GM23338 (cell line): ENCODE data around the gene GATAD2A.

ENCODE experiments used
- CREB1 ChIP-seq: fragments of 250-450 bp; sonication (Bioruptor Pico); IDR thresholded peaks from 2 replicates; pipeline ENCODE4 v1.5.0; 2020; ENCODE audit warnings: low read depth, mild to moderate bottlenecking, moderate library complexity
- ETS1 ChIP-seq: IDR thresholded peaks from 2 replicates; pipeline ENCODE4 v1.6.1; 2016; ENCODE audit warnings: antibody characterized with exemption
- EZH2 ChIP-seq: fragments of 200-600 bp; sonication (generic); IDR thresholded peaks from one replicate; pipeline ENCODE4 v1.8.0; 2017; ENCODE audit warnings: antibody characterized with exemption, mild to moderate bottlenecking, low read depth; ENCODE audit not compliant: unreplicated experiment
- EZH2phosphoT487 ChIP-seq: fragments of 200-600 bp; sonication (generic); IDR thresholded peaks from one replicate; pipeline ENCODE4 v1.8.1; 2018; ENCODE audit warnings: antibody characterized with exemption; ENCODE audit not compliant: unreplicated experiment
- JUNB ChIP-seq: IDR thresholded peaks from one replicate; pipeline ENCODE4 v1.6.1; 2016; ENCODE audit warnings: antibody characterized with exemption; ENCODE audit not compliant: unreplicated experiment
- POLR2AphosphoS5 ChIP-seq: IDR thresholded peaks from 2 replicates; pipeline ENCODE4 v1.6.1; 2016; ENCODE audit warnings: antibody characterized with exemption, low read depth
- REST ChIP-seq: IDR thresholded peaks from one replicate; pipeline ENCODE4 v1.6.1; 2018; ENCODE audit warnings: antibody characterized with exemption; ENCODE audit not compliant: unreplicated experiment
- STAT1 ChIP-seq: IDR thresholded peaks from one replicate; pipeline ENCODE4 v1.6.1; 2016; ENCODE audit warnings: antibody characterized with exemption; ENCODE audit not compliant: unreplicated experiment
- TF ChIP-seq, protein P1 (sequence below), 2 experiments: fragments of 200-600 bp in 1 of 2; sonication (generic) in 1 of 2; conservative IDR thresholded peaks; 2 replicates each; pipeline versions ENCODE4 v1.5.1 to v1.6.1; 2016 to 2017; ENCODE audit warnings: antibody characterized with exemption in 2 of 2, low read depth in 2 of 2, mild to moderate bottlenecking in 2 of 2, moderate library complexity in 1 of 2

DNA sequence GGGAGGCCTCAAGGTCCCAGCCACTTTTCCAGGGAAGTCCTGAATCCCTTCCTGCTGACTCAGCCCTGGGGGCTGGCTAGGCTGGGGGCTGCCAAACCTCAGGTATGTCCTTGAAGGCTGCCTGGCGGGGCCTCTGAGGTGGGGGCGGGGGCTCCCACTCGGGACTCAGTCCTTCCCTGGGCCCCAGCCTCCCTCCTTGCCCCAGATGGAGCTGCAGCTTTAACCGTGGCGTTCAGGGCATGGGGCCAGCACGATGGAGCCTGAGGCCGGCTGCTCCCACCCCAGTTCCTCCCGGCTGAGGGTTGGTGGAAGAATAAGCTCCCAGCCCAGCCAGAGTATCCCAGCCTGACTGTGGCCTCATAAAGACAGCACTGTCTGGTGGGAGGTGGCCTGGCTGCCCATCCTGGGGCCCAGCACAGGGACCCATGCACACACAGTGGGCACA, 145.0 kb downstream of the GATAD2A start:
- TF ChIP-seq, protein P1, sequence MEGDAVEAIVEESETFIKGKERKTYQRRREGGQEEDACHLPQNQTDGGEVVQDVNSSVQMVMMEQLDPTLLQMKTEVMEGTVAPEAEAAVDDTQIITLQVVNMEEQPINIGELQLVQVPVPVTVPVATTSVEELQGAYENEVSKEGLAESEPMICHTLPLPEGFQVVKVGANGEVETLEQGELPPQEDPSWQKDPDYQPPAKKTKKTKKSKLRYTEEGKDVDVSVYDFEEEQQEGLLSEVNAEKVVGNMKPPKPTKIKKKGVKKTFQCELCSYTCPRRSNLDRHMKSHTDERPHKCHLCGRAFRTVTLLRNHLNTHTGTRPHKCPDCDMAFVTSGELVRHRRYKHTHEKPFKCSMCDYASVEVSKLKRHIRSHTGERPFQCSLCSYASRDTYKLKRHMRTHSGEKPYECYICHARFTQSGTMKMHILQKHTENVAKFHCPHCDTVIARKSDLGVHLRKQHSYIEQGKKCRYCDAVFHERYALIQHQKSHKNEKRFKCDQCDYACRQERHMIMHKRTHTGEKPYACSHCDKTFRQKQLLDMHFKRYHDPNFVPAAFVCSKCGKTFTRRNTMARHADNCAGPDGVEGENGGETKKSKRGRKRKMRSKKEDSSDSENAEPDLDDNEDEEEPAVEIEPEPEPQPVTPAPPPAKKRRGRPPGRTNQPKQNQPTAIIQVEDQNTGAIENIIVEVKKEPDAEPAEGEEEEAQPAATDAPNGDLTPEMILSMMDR (conservative IDR thresholded peaks at IDR 0.05; ENCODE audit: low read depth in 2 of 2), result no peak
- TF ChIP-seq EZH2, result no peak
- TF ChIP-seq REST, result no peak
- no peak for TF ChIP-seq POLR2AphosphoS5
- no peak for TF ChIP-seq CREB1 (CRISPR knock-in tag)
- TF ChIP-seq EZH2phosphoT487, result no peak
- no peak for TF ChIP-seq STAT1
- no peak for TF ChIP-seq ETS1
- TF ChIP-seq JUNB, result no peak
